Stomach (tissue), 4 donors: Measurements from ENCODE around the gene CEP192.

ENCODE experiments used
- CTCF ChIP-seq, 7 experiments: fragments of 450-650 bp in 4 of 7; fragments of 200-600 bp in 3 of 7; sonication (generic) in 3 of 7; IDR thresholded peaks; one replicate each; pipeline ENCODE4 v1.5.1; 2016 to 2019; ENCODE audit warnings: antibody characterized with exemption in 7 of 7, control low read depth in 2 of 7, mild to moderate bottlenecking in 1 of 7
- POLR2A ChIP-seq, 4 donors: fragments of 450-650 bp; IDR thresholded peaks; one replicate each; pipeline ENCODE4 v1.6.1; 2016; ENCODE audit warnings: antibody characterized with exemption in 4 of 4, control low read depth in 2 of 4, mild to moderate bottlenecking in 1 of 4, moderate library complexity in 1 of 4

DNA sequence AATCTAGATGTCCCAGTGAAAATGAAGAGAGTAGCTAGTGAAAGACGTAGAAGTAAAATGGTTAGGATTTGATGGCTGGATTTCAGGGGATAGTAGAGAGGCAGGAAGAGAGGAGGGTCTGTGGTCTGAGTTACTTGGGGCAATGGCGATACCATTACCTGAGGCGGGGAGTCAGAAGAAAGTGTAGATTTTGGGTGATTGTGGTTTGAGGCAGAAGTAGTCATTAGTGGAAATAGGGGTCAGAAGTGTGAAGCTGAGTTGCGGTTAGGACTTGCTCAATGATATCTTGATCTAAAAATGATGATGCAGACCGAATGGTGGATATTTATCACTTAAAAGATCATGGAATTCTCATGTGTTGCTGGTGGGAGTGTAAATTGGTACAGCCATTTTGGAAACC, 41.0 kb downstream of the CEP192 start:
- TF ChIP-seq CTCF (IDR thresholded peaks at IDR 0.05): no peak
- TF ChIP-seq POLR2A (IDR thresholded peaks at IDR 0.05): no peak
